Measurements from ENCODE around the gene AOPEP. TPM values are rescaled to one million over a fixed set of nuclear protein-coding genes. Genes with fewer than 3 reads are reported as not detected.

AOPEP gene
- total and polyA plus RNA-seq, 2 of the 13 experiments (the other 11 are each of a cell fraction or from before 2014, with no cell fraction given), result 22.2 to 41.6 TPM

GRCh38 chr9:95031711-95032461 is 305.4 kb downstream of the AOPEP start (continued):
- peak; percentile 60; the same call in 1 of the 2 replicates for TF ChIP-seq ZNF281 (CRISPR knock-in tag; IDR thresholded peaks at IDR 0.05; ENCODE audit: borderline replicate concordance)
- TF ChIP-seq ZNF160 (CRISPR knock-in tag; IDR thresholded peaks at IDR 0.05), result no peak
- no peak for TF ChIP-seq HES4 (CRISPR knock-in tag; IDR thresholded peaks at IDR 0.05; ENCODE audit: borderline replicate concordance)
- no peak; the same call in 1 of the 2 replicates for TF ChIP-seq POLR2G (IDR thresholded peaks at IDR 0.05; ENCODE audit: low read depth, low read length)
- no peak for TF ChIP-seq CCAR2 (optimal IDR thresholded peaks at IDR 0.05; ENCODE audit: low read depth, low read length)
- TF ChIP-seq GATAD2A (CRISPR knock-in tag; IDR thresholded peaks at IDR 0.05), result peak; percentile 94
- TF ChIP-seq ZFY (CRISPR knock-in tag; IDR thresholded peaks at IDR 0.05), result no peak; the same call in 1 of the 2 replicates
- TF ChIP-seq DRAP1 (CRISPR knock-in tag; IDR thresholded peaks at IDR 0.05), result peak; percentile 15; the same call in 1 of the 2 replicates
- no peak for TF ChIP-seq SKI (IDR thresholded peaks at IDR 0.05; ENCODE audit: partially characterized antibody)
- no peak for TF ChIP-seq ZNF496 (CRISPR knock-in tag; IDR thresholded peaks at IDR 0.05; ENCODE audit: insufficient replicate concordance)
- TF ChIP-seq RFX3 (CRISPR knock-in tag; IDR thresholded peaks at IDR 0.05), result no peak
- TF ChIP-seq ZNF569 (CRISPR knock-in tag; IDR thresholded peaks at IDR 0.05; ENCODE audit: borderline replicate concordance), result no peak
- peak; percentile 63; the same call in 1 of the 2 replicates for TF ChIP-seq ELF3 (CRISPR knock-in tag; IDR thresholded peaks at IDR 0.05)
- no peak for TF ChIP-seq ZNF180 (CRISPR knock-in tag; IDR thresholded peaks at IDR 0.05; ENCODE audit: borderline replicate concordance, low read depth)
- TF ChIP-seq BCLAF1 (IDR thresholded peaks at IDR 0.05), result no peak
- no peak for TF ChIP-seq ZNF230 (CRISPR knock-in tag; IDR thresholded peaks at IDR 0.05)
- peak; percentile 73 for TF ChIP-seq AHDC1 (CRISPR knock-in tag; IDR thresholded peaks at IDR 0.05; ENCODE audit: borderline replicate concordance)
- TF ChIP-seq NR2F2 (IDR thresholded peaks at IDR 0.05; ENCODE audit: borderline replicate concordance, low read depth), result peak; percentile 58; the same call in 1 of the 2 replicates
